Activated naive CD4-positive, alpha-beta T cell treated with anti-CD3 and anti-CD28 coated beads for 36 hours (primary cell): ENCODE data around the gene STIL. TPM values are rescaled to one million over a fixed set of nuclear protein-coding genes. Genes with fewer than 3 reads are reported as not detected.

Experiments used
- CTCF ChIA-PET: fragments of 350-600 bp; sonication (Branson Sonifier 250); formaldehyde crosslinking; loops from one replicate; lab custom pipeline; 2021; ENCODE audit warnings: antibody characterized with exemption; lab: Charles Lee
- DNase-seq: peaks from one replicate; pipeline ENCODE4 v3.0.0-alpha.2; 2020
- H3K27ac Mint-ChIP-seq: one replicate; pipeline ENCODE4 v1.8.0; 2021; ENCODE audit warnings: mild to moderate bottlenecking, mixed read lengths
- H3K27me3 Mint-ChIP-seq: one replicate; pipeline ENCODE4 v1.8.0; 2021; ENCODE audit warnings: low read depth, mixed read lengths
- H3K36me3 Mint-ChIP-seq: one replicate; pipeline ENCODE4 v1.8.0; 2021; ENCODE audit warnings: low read depth, mixed read lengths
- H3K4me1 Mint-ChIP-seq: one replicate; pipeline ENCODE4 v1.8.0; 2021; ENCODE audit warnings: low read depth, mixed read lengths
- H3K4me3 Mint-ChIP-seq: one replicate; pipeline ENCODE4 v1.8.0; 2021; ENCODE audit warnings: mild to moderate bottlenecking, moderate library complexity, mixed read lengths
- H3K9me3 Mint-ChIP-seq: one replicate; pipeline ENCODE4 v1.8.0; 2021; ENCODE audit warnings: mixed read lengths
- intact Hi-C: fragments of 100-400 bp; cut with micrococcal nuclease; formaldehyde crosslinking; loops from one replicate; pipeline ENCODE4 v1.15.1; 2023
- total RNA-seq, 2 experiments: library from RNA; stranded (reverse); gene quantifications; one replicate each; pipeline ENCODE4 v1.2.3, GENCODE V29; 2021

The STIL gene
- total RNA-seq, 2 experiments from 2014 or later = 41.4 to 43.5 TPM

- CTCF ChIA-PET = interaction anchor here (0.6 to 2.4 kb wide), 2 partner anchors 10 to 74 kb away, joined by 3 to 10 read pairs; no protein-coding TSS in a partner anchor
- Mint-ChIP-seq H3K9me3 (no peaks in the 10 kb centered on the region), H3K36me3 (peaks cover 25% of the 10 kb centered on the region), H3K4me3 (no peak overlapping the region), H3K27me3 (no peaks in the 10 kb centered on the region), H3K4me1 (no peaks in the 10 kb centered on the region), H3K27ac (no peak overlapping the region)
- intact Hi-C loops = no loop called here
- no peak for DNase-seq
Measured at GRCh38 chr1:47252795-47253194, 61.2 kb downstream of the STIL start.

DNA sequence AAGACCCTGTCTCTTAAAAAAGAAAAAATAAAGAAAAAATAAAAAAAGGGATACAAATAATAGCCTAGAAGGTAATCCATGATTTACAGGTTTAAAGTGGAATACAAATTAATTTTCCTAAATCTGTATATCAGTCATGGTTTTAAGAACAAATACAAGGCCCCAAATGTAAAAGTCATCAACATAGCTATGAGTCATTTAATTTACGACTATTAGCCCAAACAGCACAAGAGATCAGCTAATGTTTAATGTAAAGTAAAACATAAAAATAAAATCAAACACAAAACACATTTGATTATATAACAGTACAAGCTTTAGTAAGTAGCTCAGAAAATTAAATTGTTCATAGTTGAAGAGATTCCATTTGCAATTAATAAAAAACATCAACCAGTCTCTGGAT lies 61.6 kb downstream of the STIL start:
- H3K27ac Mint-ChIP-seq = no peak overlapping the region

GRCh38 chr1:47249755-47250154 lies 64.2 kb downstream of the STIL start:
- intact Hi-C loops = no loop called here
- Mint-ChIP-seq H3K27me3 (peaks cover 2% of the 10 kb centered on the region), H3K4me1 (no peaks in the 10 kb centered on the region), H3K27ac (no peak overlapping the region), H3K9me3 (no peaks in the 10 kb centered on the region), H3K36me3 (peaks cover 12% of the 10 kb centered on the region), H3K4me3 (no peak overlapping the region)
- no peak for DNase-seq
- CTCF ChIA-PET = no interaction called here

More for the DNA sequence above, 61.6 kb downstream of the STIL start:
- intact Hi-C loops = no loop called here
- CTCF ChIA-PET = interaction anchor here (2.4 kb wide), 1 partner anchor 10 kb away, joined by 10 read pairs; no protein-coding TSS in a partner anchor
- Mint-ChIP-seq H3K36me3 (peaks cover 22% of the 10 kb centered on the region), H3K9me3 (no peaks in the 10 kb centered on the region), H3K4me3 (no peak overlapping the region), H3K4me1 (no peaks in the 10 kb centered on the region), H3K27me3 (no peaks in the 10 kb centered on the region)
- DNase-seq = no peak

DNA sequence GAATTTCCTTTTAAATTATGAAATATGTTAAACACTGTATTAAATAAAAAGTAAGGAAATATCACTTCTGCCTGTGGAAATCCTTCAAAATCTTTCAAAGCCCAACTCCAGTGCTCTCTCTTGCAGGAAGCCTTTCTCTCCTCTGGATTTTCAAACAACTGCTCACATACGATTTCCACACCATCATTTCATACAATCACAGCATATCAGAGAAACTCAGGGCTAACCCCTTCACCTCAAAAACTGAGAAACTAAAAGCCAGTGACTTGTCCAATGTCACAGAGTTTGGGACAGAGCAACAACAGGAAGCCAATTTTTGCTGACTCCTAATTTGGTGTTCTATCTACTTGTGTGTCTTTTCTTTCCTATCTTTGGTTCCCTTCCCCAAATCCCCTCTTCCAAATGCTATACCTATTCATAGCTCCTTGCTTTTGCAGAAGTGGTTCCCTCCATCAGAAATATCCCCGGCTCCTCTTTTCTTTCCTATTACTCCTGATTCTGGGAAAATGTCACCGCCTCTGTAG lies 69.5 kb downstream of the STIL start:
- Mint-ChIP-seq H3K9me3 (no peaks in the 10 kb centered on the region), H3K4me1 (peaks cover under 1% of the 10 kb centered on the region), H3K36me3 (peaks cover 5% of the 10 kb centered on the region), H3K4me3 (no peak overlapping the region), H3K27me3 (peaks cover 21% of the 10 kb centered on the region), H3K27ac (no peak overlapping the region)
- intact Hi-C loops = no loop called here
- CTCF ChIA-PET = interaction anchor here (1.0 kb wide), 1 partner anchor 51 kb away, joined by 3 read pairs; no protein-coding TSS in a partner anchor
- DNase-seq = no peak

GRCh38 chr1:47243910-47244309 lies 70.0 kb downstream of the STIL start:
- Mint-ChIP-seq H3K9me3 (no peaks in the 10 kb centered on the region), H3K27me3 (peaks cover 24% of the 10 kb centered on the region), H3K27ac (no peak overlapping the region), H3K36me3 (peaks cover 1% of the 10 kb centered on the region), H3K4me3 (no peak overlapping the region), H3K4me1 (peaks cover 3% of the 10 kb centered on the region)
- CTCF ChIA-PET = interaction anchor here (1.0 kb wide), 1 partner anchor 51 kb away, joined by 3 read pairs; no protein-coding TSS in a partner anchor
- DNase-seq = no peak
- intact Hi-C loops = no loop called here

DNA sequence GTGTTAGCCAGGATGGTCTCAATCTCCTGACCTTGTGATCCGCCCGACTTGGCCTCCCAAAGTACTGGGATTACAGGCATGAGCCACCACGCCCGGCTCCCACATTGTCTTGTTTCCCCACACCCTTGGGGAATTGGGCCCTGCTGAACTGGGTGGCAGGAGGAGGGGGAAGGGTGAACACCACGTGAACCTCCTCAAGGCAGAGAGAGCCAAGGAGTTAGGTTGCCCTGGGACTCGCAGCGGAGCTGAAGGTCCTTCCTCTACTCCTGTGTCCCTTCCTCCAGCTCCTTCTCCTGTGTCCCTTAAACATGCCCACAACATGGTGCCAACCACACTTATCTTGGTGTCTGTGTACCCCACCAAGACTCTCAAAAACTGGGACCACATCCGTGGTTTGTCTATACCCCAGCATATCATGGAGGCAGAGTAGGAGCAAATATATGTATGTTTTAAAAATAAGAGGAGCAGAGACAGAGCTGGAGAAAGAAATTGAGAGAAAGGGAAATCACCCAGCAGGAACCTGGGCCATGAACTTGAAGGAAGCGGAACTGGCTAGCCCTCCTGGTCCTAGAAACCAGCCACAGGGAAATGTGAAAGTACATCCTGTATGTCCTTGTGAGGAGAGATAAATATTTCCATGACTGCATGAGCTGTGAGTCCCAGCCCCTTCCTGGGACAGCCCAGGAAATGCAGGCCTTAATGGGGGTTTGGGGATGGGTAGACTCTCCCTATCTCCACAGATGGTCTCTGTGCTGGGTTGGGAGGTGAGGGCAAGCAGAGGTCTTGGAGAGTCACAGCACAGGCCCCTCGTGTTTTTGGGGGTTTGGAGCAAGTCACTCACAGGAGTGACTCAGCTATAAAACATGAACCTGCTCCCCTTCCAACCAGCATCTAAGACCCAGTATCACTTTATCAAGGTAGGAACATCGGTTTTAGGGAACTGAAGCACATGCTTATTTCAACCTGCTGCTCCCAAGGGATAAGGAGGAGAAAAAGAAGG lies 72.5 kb downstream of the STIL start:
- H3K36me3 Mint-ChIP-seq = no peaks in the 10 kb centered on the region

DNA sequence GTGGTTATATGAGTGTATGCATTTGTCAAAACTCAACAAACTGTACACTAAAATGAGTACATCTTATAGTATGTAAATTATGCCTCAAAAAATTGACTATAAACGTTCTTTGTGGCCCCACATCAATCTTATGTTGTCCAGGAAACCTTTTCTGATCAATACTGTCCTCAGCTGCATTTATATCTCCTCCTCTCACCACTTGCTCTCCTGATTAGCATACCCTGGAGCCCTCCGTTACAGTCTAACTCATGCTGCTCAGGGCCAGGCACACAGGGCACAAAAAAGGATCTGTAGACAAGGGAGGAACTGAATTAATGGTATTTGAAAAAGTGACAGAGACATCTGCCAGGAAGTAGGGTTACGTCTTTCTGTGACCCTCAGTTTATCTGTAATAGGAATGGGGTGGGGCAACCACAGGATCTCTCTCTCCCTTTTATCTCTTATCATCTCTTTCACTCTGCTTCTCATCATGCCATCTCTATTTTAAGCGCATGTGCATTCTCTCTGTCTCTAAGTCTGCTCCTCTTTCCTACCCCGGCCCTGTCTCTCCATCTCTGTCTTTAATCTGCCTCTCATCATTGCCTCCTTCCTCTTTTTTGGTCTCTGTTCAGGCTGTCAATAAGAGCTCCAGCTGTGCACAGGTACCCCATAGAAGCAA lies 74.9 kb downstream of the STIL start:
- Mint-ChIP-seq H3K9me3 (no peaks in the 10 kb centered on the region), H3K36me3 (no peaks in the 10 kb centered on the region), H3K27ac (no peak overlapping the region), H3K4me3 (no peak overlapping the region), H3K27me3 (peaks cover 40% of the 10 kb centered on the region), H3K4me1 (peaks cover 3% of the 10 kb centered on the region)
- DNase-seq = no peak
- CTCF ChIA-PET = interaction anchor here (1.5 to 1.6 kb wide), 2 partner anchors 23 to 46 kb away, joined by 3 to 4 read pairs; no protein-coding TSS in a partner anchor
- intact Hi-C loops = no loop called here

More for the DNA sequence above, 72.5 kb downstream of the STIL start:
- DNase-seq = no peak
- peaks cover 3% of the 10 kb centered on the region for H3K4me1 Mint-ChIP-seq
- H3K27me3 Mint-ChIP-seq = peaks cover 28% of the 10 kb centered on the region
- H3K27ac Mint-ChIP-seq = no peak overlapping the region
- intact Hi-C loops = no loop called here
- CTCF ChIA-PET = interaction anchor here (1.2 kb wide), 1 partner anchor 190 kb away, joined by 3 read pairs; no protein-coding TSS in a partner anchor
- H3K9me3 Mint-ChIP-seq = no peaks in the 10 kb centered on the region
- H3K4me3 Mint-ChIP-seq = no peak overlapping the region

DNA sequence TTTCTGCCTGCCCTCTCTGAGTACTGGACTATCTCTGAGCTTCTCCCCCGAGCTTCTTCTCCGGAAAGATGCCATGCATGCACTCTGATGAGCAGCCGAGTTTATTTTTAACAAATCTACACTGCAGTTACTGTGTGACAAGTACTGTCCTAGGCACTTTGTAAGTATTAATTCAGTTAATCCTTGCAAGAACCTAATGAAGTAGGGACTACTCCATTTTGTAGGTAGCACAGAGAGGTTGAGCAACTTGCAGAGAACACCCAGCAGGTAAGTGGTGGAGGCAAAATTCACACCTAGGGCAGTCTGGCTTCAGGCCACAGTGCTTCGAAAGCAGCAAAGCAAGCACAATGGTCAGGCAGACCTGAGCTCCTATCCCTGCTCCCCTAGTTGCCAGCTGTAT lies 78.1 kb downstream of the STIL start:
- no peaks in the 10 kb centered on the region for H3K9me3 Mint-ChIP-seq
- intact Hi-C loops = no loop called here
- no peaks in the 10 kb centered on the region for H3K36me3 Mint-ChIP-seq
- H3K27ac Mint-ChIP-seq = no peak overlapping the region
- no peak for DNase-seq
- CTCF ChIA-PET = no interaction called here
- peaks cover 13% of the 10 kb centered on the region for H3K4me1 Mint-ChIP-seq
- no peak overlapping the region for H3K4me3 Mint-ChIP-seq
- H3K27me3 Mint-ChIP-seq = peaks cover 51% of the 10 kb centered on the region

GRCh38 chr1:47235241-47235681 lies 78.7 kb downstream of the STIL start:
- no peak overlapping the region for H3K27ac Mint-ChIP-seq
- H3K4me1 Mint-ChIP-seq = peaks cover 16% of the 10 kb centered on the region
- CTCF ChIA-PET = interaction anchor here (1.5 kb wide), 1 partner anchor 56 kb away, joined by 3 read pairs; no protein-coding TSS in a partner anchor
- no peaks in the 10 kb centered on the region for H3K36me3 Mint-ChIP-seq
- intact Hi-C loops = no loop called here
- H3K9me3 Mint-ChIP-seq = no peaks in the 10 kb centered on the region
- no peak for DNase-seq
- no peak overlapping the region for H3K4me3 Mint-ChIP-seq
- peaks cover 56% of the 10 kb centered on the region for H3K27me3 Mint-ChIP-seq

- Mint-ChIP-seq H3K27me3 (peaks cover 69% of the 10 kb centered on the region), H3K27ac (no peak overlapping the region), H3K9me3 (no peaks in the 10 kb centered on the region), H3K4me1 (peaks cover 22% of the 10 kb centered on the region), H3K36me3 (no peaks in the 10 kb centered on the region), H3K4me3 (no peak overlapping the region)
- intact Hi-C loops = loop anchor here (5.0 kb wide), 1 partner anchor 204 kb away; the partner anchor contains the start of gene FOXD2
- no peak for DNase-seq
- CTCF ChIA-PET = interaction anchor here (0.7 to 1.2 kb wide), 2 partner anchors 54 to 504 kb away, joined by 3 to 4 read pairs; no protein-coding TSS in a partner anchor
Measured at GRCh38 chr1:47233186-47233585, 80.8 kb downstream of the STIL start.

- intact Hi-C loops = loop anchor here (5.0 kb wide), 1 partner anchor 205 kb away; the partner anchor contains the start of gene FOXD2
- H3K36me3 Mint-ChIP-seq = no peaks in the 10 kb centered on the region
- DNase-seq = no peak
- H3K9me3 Mint-ChIP-seq = no peaks in the 10 kb centered on the region
- peak within 1 kb of the TSS; percentile 73 for H3K4me3 Mint-ChIP-seq
- H3K4me1 Mint-ChIP-seq = peaks cover 22% of the 10 kb centered on the region
- CTCF ChIA-PET = interaction anchor here (0.6 to 1.2 kb wide), 3 partner anchors 39 to 505 kb away, joined by 3 to 4 read pairs (median 3); no protein-coding TSS in a partner anchor
- H3K27ac Mint-ChIP-seq = no peak within 1 kb of the TSS
- H3K27me3 Mint-ChIP-seq = peaks cover 73% of the 10 kb centered on the region
Measured at GRCh38 chr1:47232187-47232874, 81.6 kb downstream of the STIL start, which contains the start of gene TAL1. TAL1 (minus strand) TSS chr1:47232225; CDS start chr1:47225888, 6,337 bp downstream.
